DND-41 (cell line): ENCODE measurements around the gene OTULINL.

Experiments
- ATAC-seq: fragments of 200-7000 bp; cut with Tn5 transposase; 3 replicates; pipeline ENCODE4 v1.9.1; 2021; ENCODE audit warnings: low read depth; ENCODE audit not compliant: insufficient read depth
- DNase-seq: peaks from one replicate; pipeline ENCODE4 v3.0.0-alpha.2; 2020
- H2AFZ ChIP-seq: 2 replicates; pipeline ENCODE4 v1.6.0; 2012; ENCODE audit warnings: low read depth, low read length
- H3K27ac ChIP-seq: 2 replicates; pipeline ENCODE4 v1.5.1; 2012; ENCODE audit warnings: low read length, inconsistent platforms
- H3K27me3 ChIP-seq: fragments of 200-600 bp; sonication (generic); 2 replicates; pipeline ENCODE4 v1.6.0; 2012; ENCODE audit warnings: low read length, mild to moderate bottlenecking, inconsistent platforms; ENCODE audit not compliant: insufficient read depth, poor library complexity
- H3K36me3 ChIP-seq: 2 replicates; pipeline ENCODE4 v1.5.1; 2012; ENCODE audit warnings: low read length, inconsistent platforms; ENCODE audit not compliant: insufficient read depth
- H3K4me1 ChIP-seq: 2 replicates; pipeline ENCODE4 v1.5.1; 2012; ENCODE audit warnings: mild to moderate bottlenecking, low read length; ENCODE audit not compliant: insufficient read depth
- H3K4me2 ChIP-seq: 2 replicates; pipeline ENCODE4 v1.6.0; 2012; ENCODE audit warnings: mild to moderate bottlenecking, moderate library complexity, low read length, inconsistent platforms; ENCODE audit not compliant: insufficient read depth
- H3K4me3 ChIP-seq, 2 experiments: fragments of 200-600 bp in 1 of 2; shearing (Covaris generic) in 1 of 2; 2 replicates each; pipeline ENCODE4 v1.5.1; 2012 to 2016; ENCODE audit warnings: inconsistent platforms in 2 of 2, low read length in 2 of 2, mild to moderate bottlenecking in 2 of 2, low read depth in 1 of 2, moderate library complexity in 1 of 2
- H3K79me2 ChIP-seq: 2 replicates; pipeline ENCODE4 v1.6.0; 2012; ENCODE audit warnings: low read length, inconsistent platforms; ENCODE audit not compliant: insufficient read depth
- H3K9ac ChIP-seq: 2 replicates; pipeline ENCODE4 v1.6.0; 2012; ENCODE audit warnings: low read depth, mild to moderate bottlenecking, inconsistent platforms, low read length, moderate library complexity
- H3K9me3 ChIP-seq: 2 replicates; pipeline ENCODE4 v1.5.1; 2012; ENCODE audit warnings: low read length, moderate library complexity, mild to moderate bottlenecking, inconsistent platforms; ENCODE audit not compliant: insufficient read depth, severe bottlenecking
- H4K20me1 ChIP-seq: 2 replicates; pipeline ENCODE4 v1.6.0; 2012; ENCODE audit warnings: low read length; ENCODE audit not compliant: insufficient read depth
- CTCF ChIP-seq: IDR thresholded peaks from 2 replicates; pipeline ENCODE4 v1.5.1; 2012; ENCODE audit warnings: borderline replicate concordance, low read length, moderate library complexity, mild to moderate bottlenecking; ENCODE audit not compliant: poor library complexity, severe bottlenecking; ENCODE audit errors: extremely low read depth
- EZH2 ChIP-seq: IDR thresholded peaks from 3 replicates; pipeline ENCODE4 v1.6.1; 2012; ENCODE audit warnings: borderline replicate concordance, low read depth, mild to moderate bottlenecking, moderate library complexity, low read length, inconsistent platforms; ENCODE audit not compliant: severe bottlenecking

OTULINL gene

DNA sequence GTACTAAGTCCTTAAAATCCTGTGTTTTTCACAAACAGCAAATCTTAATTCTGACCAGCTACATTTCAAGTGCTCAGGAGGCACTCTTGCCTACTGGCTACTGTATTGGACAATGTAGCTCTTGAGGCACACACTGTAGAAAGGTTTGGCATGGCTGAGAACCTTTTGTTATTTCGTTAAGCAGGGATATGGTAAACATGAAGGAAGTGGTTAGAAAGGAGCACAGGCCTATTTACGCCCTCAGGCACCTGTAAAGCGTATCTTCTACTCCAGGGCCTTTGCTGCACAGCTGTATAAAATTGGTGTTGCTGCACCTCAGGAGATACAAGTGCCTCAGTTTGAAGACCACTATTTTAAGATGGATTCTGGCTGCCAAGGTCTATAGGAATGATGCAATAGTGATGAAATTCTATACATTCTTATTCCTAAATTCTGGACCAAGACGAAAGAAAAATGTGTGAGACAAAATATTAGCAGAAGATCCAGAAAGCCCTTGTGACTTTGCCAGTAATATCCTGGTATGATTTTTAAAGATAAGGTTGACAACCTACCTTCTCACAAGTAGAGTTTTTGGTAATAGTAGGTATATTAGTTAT, 73.7 kb downstream of the OTULINL start:
- no peaks in the 10 kb centered on the region for H3K79me2 ChIP-seq
- H3K4me1 ChIP-seq = peaks cover 4% of the 10 kb centered on the region; the same call in 1 of the 2 replicates
- H3K4me2 ChIP-seq = no peak overlapping the region
- no peak overlapping the region for H3K9ac ChIP-seq
- ATAC-seq (peak; percentile 85), DNase-seq (peak; percentile 22)
- H2AFZ ChIP-seq = no peak overlapping the region
- no peak overlapping the region for H3K4me3 ChIP-seq
- no peaks in the 10 kb centered on the region for H3K27me3 ChIP-seq
- H4K20me1 ChIP-seq = no peaks in the 10 kb centered on the region; the same call in 1 of the 2 replicates
- no peaks in the 10 kb centered on the region for H3K36me3 ChIP-seq
- no peaks in the 10 kb centered on the region for H3K9me3 ChIP-seq
- no peak overlapping the region for H3K27ac ChIP-seq
- TF ChIP-seq CTCF (no peak), EZH2 (no peak)

DNA sequence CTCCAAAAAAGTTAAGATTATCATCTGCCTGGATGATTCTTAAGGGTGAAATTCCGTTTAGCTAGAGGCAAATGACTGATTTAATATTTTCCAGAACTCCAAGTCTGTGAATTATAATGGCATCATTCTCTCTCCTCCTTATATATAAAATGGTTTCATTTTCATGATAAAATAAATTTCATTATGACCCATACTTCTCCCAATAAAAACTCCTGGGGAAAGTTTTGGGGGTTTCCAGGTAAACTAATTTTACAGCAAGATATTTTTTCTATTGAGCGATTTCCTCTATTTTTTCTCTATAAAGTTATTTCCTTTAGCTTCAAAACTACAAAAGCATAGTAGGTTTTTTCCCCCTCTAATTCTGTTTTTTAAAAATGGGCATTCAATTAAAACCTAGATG, 75.3 kb downstream of the OTULINL start:
- no peaks in the 10 kb centered on the region for H3K79me2 ChIP-seq
- H4K20me1 ChIP-seq = no peaks in the 10 kb centered on the region
- no peak overlapping the region for H3K4me3 ChIP-seq
- TF ChIP-seq EZH2 (no peak), CTCF (no peak)
- no peak overlapping the region for H3K27ac ChIP-seq
- no peak overlapping the region for H3K9ac ChIP-seq
- no peak overlapping the region for H2AFZ ChIP-seq
- H3K4me2 ChIP-seq = no peak overlapping the region
- H3K27me3 ChIP-seq = no peaks in the 10 kb centered on the region
- ATAC-seq = no peak
- DNase-seq = no peak
- no peaks in the 10 kb centered on the region for H3K36me3 ChIP-seq
- H3K4me1 ChIP-seq = peaks cover 4% of the 10 kb centered on the region; the same call in 1 of the 2 replicates
- H3K9me3 ChIP-seq = no peaks in the 10 kb centered on the region

DNA sequence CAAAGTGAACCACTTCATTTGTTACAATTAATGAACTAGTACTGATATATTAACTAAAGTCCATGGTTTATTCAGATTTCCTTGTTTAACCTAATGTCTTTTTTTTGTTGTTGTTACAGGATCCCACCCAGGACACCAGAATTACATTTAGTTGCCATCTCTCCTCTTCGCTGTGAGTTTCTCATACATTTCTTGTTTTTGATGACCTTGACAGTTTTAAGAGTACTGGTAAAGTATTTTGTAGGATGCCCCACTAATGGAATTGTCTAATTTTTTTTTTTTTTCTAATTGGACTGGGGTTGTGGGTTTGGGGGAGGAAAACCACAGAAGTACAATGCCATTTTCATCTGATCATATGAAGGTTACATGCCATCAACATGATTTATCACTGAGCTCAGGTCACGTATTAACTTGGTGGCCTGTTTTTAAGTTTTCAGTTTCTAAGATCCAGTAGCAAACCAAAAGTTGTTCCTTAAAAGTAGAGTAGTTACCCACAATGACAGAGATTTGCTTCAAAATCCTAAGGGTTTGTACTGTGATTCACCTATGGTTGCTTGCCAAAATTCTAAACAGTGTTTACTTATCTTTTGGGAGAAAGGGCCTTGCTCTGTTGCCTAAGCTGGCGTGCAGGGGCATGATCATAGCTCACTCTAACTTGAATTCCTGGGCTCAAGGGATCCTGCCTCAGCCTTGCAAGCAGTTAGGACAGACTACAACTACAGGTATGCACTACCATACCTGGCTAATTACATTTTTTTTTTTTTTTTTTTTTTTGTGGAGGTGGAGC, 78.4 kb downstream of the OTULINL start:
- H3K4me3 ChIP-seq = no peak overlapping the region
- peaks cover 15% of the 10 kb centered on the region for H3K4me1 ChIP-seq
- H3K79me2 ChIP-seq = peaks cover 19% of the 10 kb centered on the region
- no peaks in the 10 kb centered on the region for H3K27me3 ChIP-seq
- no peak overlapping the region for H3K27ac ChIP-seq
- no peak overlapping the region for H3K4me2 ChIP-seq
- TF ChIP-seq CTCF (no peak), EZH2 (no peak)
- no peak overlapping the region for H3K9ac ChIP-seq
- no peaks in the 10 kb centered on the region for H3K9me3 ChIP-seq
- DNase-seq (no peak), ATAC-seq (no peak)
- H4K20me1 ChIP-seq = no peaks in the 10 kb centered on the region
- H2AFZ ChIP-seq = no peak overlapping the region
- no peaks in the 10 kb centered on the region for H3K36me3 ChIP-seq
